Immature natural killer cell (primary cell): ENCODE data around the gene SLC7A7. TPM values are rescaled to one million over a fixed set of nuclear protein-coding genes. Genes with fewer than 3 reads are reported as not detected.
"Not testable (repeated sequence)": the region's sequence is repeated elsewhere in the genome, so short reads cannot be mapped to it uniquely, and the experiment has no call there.

Source experiments
- DNase-seq, 3 donors: peaks; one replicate each; pipeline ENCODE4 v3.0.0; 2022; ENCODE audit warnings: mixed read lengths in 1 of 3
- H3K27ac Mint-ChIP-seq, 6 donors: one replicate each; pipeline ENCODE4 v1.8.0; 2020; ENCODE audit warnings: mixed read lengths in 6 of 6, mild to moderate bottlenecking in 5 of 6, inconsistent platforms in 4 of 6, moderate library complexity in 3 of 6
- H3K27me3 Mint-ChIP-seq, 3 donors: one replicate each; pipeline ENCODE4 v1.8.0; 2020 to 2021; ENCODE audit warnings: low read depth in 3 of 3, mild to moderate bottlenecking in 3 of 3, mixed read lengths in 3 of 3, moderate library complexity in 3 of 3, inconsistent platforms in 1 of 3
- H3K36me3 Mint-ChIP-seq, 3 donors: one replicate each; pipeline ENCODE4 v1.8.0; 2020; ENCODE audit warnings: mixed read lengths in 3 of 3, inconsistent platforms in 2 of 3, mild to moderate bottlenecking in 2 of 3
- H3K4me1 Mint-ChIP-seq, 2 donors: one replicate each; pipeline ENCODE4 v1.8.0; 2020; ENCODE audit warnings: inconsistent platforms in 2 of 2, mild to moderate bottlenecking in 2 of 2, mixed read lengths in 2 of 2, moderate library complexity in 1 of 2
- H3K4me3 Mint-ChIP-seq, 5 donors: one replicate each; pipeline ENCODE4 v1.8.0; 2020; ENCODE audit warnings: mild to moderate bottlenecking in 5 of 5, mixed read lengths in 5 of 5, inconsistent platforms in 3 of 5, moderate library complexity in 3 of 5
- H3K9me3 Mint-ChIP-seq, 6 donors: one replicate each; pipeline ENCODE4 v1.8.0; 2020; ENCODE audit warnings: mild to moderate bottlenecking in 6 of 6, mixed read lengths in 6 of 6, inconsistent platforms in 4 of 6, moderate library complexity in 3 of 6
- polyA plus RNA-seq, 3 donors: library from polyadenylated mRNA; unstranded; fragments of 300-500 nt; fragmentation: Illumina TruSeq; gene quantifications; one replicate each; pipeline ENCODE4 v1.2.3, GENCODE V29; 2021

SLC7A7 gene
- polyA plus RNA-seq, 3 donors from 2014 or later = 0.67 to 5.8 (median 1.1) TPM

DNA sequence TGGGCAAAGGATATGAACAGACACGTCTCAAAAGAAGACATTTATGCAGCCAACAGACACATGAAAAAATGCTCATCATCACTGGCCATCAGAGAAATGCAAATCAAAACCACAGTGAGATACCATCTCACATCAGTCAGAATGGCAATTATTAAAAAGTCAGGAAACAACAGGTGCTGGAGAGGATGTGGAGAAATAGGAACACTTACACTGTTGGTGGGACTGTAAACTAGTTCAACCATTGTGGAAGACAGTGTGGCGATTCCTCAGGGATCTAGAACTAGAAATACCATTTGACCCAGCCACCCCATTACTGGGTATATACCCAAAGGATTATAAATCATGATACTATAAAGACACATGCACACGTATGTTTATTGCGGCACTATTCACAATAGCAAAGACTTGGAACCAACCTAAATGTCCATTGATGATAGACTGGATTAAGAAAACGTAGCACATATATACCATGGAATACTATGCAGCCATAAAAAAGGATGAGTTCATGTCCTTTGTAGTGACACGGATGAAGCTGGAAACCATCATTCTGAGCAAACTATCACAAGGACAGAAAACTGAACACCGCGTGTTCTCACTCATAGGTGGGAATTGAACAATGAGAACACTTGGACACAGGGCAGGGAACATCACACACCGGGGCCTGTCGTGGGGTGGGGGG, 57.1 kb downstream of the SLC7A7 start:
- H3K27ac Mint-ChIP-seq, H3K27me3 Mint-ChIP-seq, DNase-seq, H3K4me1 Mint-ChIP-seq, H3K4me3 Mint-ChIP-seq, H3K9me3 Mint-ChIP-seq: not testable (repeated sequence)
- peaks cover 0 to 11% (median 6%) of the 10 kb centered on the region in 3 donors for H3K36me3 Mint-ChIP-seq

DNA sequence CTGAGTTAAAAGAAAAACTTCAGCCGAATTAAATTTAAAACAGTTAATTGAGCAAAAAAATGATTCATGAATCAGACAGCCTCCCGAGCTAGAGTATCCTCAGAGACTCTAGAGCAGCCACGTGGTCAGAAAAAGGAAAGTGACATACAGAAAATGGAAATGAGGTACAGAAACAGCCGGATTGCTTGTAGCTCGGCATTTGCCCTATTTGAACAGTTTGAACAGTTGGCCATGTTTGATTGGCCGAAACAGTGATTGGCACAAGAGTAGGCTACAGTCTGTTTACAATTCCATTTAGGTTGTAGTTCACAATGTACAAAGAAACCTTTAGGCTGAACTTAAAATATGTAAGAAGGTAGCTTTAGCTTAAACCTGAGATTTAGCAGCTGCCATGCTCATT, 61.6 kb downstream of the SLC7A7 start:
- no peaks in the 10 kb centered on the region for H3K4me1 Mint-ChIP-seq
- DNase-seq = no peak
- H3K9me3 Mint-ChIP-seq = peaks cover 0 to 1% (median 0%) of the 10 kb centered on the region in 6 donors
- H3K36me3 Mint-ChIP-seq = peaks cover 0 to 3% (median 0%) of the 10 kb centered on the region in 3 donors
- no peak overlapping the region for H3K4me3 Mint-ChIP-seq
- H3K27ac Mint-ChIP-seq = no peak overlapping the region
- H3K27me3 Mint-ChIP-seq = peaks cover 0 to 4% (median 3%) of the 10 kb centered on the region in 3 donors

GRCh38 chr14:22752422-22752821, 62.8 kb downstream of the SLC7A7 start:
- peaks cover 0 to 3% (median 0%) of the 10 kb centered on the region in 3 donors for H3K36me3 Mint-ChIP-seq
- H3K4me3 Mint-ChIP-seq = no peak overlapping the region
- H3K9me3 Mint-ChIP-seq = peaks cover 0 to 1% (median 0%) of the 10 kb centered on the region in 6 donors
- peaks cover 0 to 6% (median 4%) of the 10 kb centered on the region in 3 donors for H3K27me3 Mint-ChIP-seq
- H3K4me1 Mint-ChIP-seq = no peaks in the 10 kb centered on the region
- no peak overlapping the region for H3K27ac Mint-ChIP-seq
- no peak for DNase-seq

DNA sequence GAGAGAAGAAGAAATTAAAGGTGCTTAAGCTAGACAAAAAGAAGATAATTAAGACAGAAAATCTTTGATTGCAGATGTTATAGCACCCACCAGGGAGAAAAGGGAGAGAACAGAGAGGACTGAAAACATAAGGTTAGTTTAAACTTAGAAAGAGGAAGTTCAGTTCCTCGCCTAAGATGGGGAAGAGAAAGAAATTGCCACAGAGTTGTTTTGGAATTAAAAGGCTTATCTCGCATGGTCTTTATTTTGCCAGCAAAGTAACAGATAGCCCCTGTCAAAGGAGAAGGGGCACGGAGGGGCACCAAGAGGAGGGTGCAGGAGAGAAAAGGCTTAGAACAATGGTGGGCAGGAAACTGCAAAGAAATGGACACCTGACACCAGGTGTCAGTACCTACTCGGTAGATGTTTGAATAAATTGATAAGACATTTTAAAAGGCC, 66.6 kb downstream of the SLC7A7 start:
- Mint-ChIP-seq H3K4me1 (no peaks in the 10 kb centered on the region), H3K27ac (no peak overlapping the region), H3K27me3 (peaks cover 2 to 3% (median 2%) of the 10 kb centered on the region in 3 donors), H3K9me3 (no peaks in the 10 kb centered on the region), H3K36me3 (no peaks in the 10 kb centered on the region), H3K4me3 (no peak overlapping the region)
- no peak for DNase-seq

DNA sequence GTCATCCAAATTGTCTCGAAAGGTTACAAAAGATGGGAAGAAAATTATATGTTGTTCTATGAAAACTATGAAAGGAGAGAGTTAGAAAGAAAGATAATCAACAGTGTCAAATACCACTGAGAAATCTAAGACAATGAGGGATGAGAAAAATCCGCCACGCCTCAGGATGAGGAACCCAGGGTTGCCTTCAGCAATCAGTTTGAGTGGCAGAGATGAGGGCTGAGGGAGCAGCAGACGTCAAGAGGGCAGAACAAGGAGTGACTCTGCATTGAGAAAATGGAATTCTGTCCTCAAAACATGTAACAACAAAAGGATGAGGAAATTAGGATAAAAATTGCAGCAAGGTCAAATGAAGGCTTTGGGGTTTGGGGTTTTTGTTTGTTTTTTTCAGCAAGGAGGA, 67.0 kb downstream of the SLC7A7 start:
- Mint-ChIP-seq H3K9me3 (no peaks in the 10 kb centered on the region), H3K36me3 (no peaks in the 10 kb centered on the region), H3K4me1 (no peaks in the 10 kb centered on the region), H3K27ac (no peak overlapping the region), H3K27me3 (peaks cover 2 to 3% (median 2%) of the 10 kb centered on the region in 3 donors), H3K4me3 (no peak overlapping the region)
- DNase-seq = no peak

DNA sequence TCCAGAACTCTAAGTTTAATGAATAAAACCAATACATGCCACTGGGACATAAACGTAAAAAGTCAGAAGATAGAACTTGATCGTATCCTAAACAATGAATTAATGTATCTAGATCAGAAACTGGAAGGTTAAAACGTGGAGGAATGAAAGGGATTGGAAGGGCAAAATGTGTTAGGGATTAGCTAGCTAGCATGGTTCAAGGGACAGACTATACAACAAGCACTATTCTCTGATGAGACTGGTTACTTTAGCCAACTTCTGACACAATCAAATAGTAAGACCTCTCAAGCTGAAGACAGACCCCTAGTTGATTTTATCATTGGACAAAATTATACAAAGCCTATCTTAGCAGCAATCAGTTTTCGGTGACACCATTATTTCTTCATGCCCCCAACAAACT, 67.5 kb downstream of the SLC7A7 start:
- Mint-ChIP-seq H3K36me3 (no peaks in the 10 kb centered on the region), H3K4me3 (no peak overlapping the region), H3K27ac (no peak overlapping the region), H3K9me3 (no peaks in the 10 kb centered on the region), H3K4me1 (no peaks in the 10 kb centered on the region), H3K27me3 (peaks cover 2 to 3% (median 2%) of the 10 kb centered on the region in 3 donors)
- no peak for DNase-seq

- no peaks in the 10 kb centered on the region for H3K4me1 Mint-ChIP-seq
Observed at GRCh38 chr14:22740020-22740419, 75.2 kb downstream of the SLC7A7 start.

DNA sequence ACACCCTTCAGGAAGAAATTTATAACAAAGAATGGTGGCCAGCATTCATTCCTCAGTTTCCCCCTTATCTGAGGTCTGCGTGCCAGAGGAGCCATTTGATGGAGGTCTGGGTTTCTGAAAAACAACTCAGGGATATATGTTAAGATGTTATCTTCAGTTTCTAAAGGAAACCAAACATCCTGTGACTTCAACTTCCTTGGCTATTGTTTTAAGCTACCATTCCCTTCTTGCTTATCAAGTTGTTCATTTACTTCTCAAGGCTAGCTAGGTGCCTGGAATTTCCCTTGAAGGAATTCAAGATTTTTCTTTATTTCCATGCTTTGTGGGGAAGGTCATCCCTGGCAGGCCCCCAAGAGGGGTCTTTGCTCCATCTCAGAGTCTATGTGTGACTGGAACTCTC, 75.8 kb downstream of the SLC7A7 start:
- Mint-ChIP-seq H3K27ac (no peak overlapping the region), H3K4me3 (no peak overlapping the region), H3K9me3 (peaks cover 0 to 1% (median 0%) of the 10 kb centered on the region in 6 donors), H3K27me3 (peaks cover 0 to 6% (median 5%) of the 10 kb centered on the region in 3 donors), H3K36me3 (no peaks in the 10 kb centered on the region), H3K4me1 (no peaks in the 10 kb centered on the region)
- no peak for DNase-seq

More at GRCh38 chr14:22740020-22740419, 75.2 kb downstream of the SLC7A7 start:
- no peak overlapping the region for H3K4me3 Mint-ChIP-seq
- H3K27me3 Mint-ChIP-seq = peaks cover 0 to 6% (median 5%) of the 10 kb centered on the region in 3 donors
- H3K27ac Mint-ChIP-seq = no peak overlapping the region
- H3K9me3 Mint-ChIP-seq = peaks cover 0 to 1% (median 0%) of the 10 kb centered on the region in 6 donors
- no peak for DNase-seq
- H3K36me3 Mint-ChIP-seq = no peaks in the 10 kb centered on the region

DNA sequence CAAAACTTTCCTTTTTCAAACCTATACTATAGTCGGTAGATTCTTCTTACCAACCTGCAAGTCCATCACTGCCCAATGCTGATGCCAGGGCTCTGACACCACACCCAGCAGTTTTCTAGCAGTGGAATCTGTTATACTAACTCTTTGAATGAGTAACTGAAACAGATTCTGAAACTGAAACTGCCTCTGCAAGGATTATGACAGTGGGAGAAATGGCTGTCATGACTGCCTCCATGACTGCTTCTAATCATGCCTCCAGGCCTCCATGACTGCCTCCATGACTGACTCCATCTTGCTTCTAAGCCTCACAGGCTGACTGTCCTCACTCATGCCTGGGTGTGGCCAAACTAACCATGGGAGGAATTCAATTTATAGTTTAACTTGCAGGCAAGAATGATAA, 78.2 kb downstream of the SLC7A7 start:
- Mint-ChIP-seq H3K4me3 (no peak overlapping the region), H3K27ac (no peak overlapping the region), H3K36me3 (no peaks in the 10 kb centered on the region), H3K27me3 (peaks cover 0 to 9% (median 5%) of the 10 kb centered on the region in 3 donors), H3K4me1 (no peaks in the 10 kb centered on the region), H3K9me3 (no peaks in the 10 kb centered on the region)
- no peak for DNase-seq

DNA sequence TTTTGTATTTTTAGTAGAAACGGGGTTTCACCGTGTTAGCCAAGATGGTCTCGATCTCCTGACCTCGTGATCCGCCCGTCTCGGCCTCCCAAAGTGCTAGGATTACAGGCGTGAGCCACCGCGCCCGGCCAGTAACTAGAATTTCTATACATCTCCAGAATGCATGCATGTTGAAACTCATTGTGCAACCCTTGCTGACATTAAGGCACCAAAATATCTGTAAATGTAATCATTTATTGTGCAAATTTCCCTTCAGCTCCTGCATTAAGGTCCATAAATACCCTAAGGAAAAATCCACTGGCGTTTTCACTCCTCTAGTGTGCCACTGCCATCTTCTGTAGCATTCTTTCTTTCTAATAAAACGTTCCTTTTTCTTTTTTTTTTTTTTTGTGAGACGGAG, 78.9 kb downstream of the SLC7A7 start:
- H3K27me3 Mint-ChIP-seq, DNase-seq, H3K36me3 Mint-ChIP-seq, H3K27ac Mint-ChIP-seq, H3K9me3 Mint-ChIP-seq, H3K4me3 Mint-ChIP-seq, H3K4me1 Mint-ChIP-seq: not testable (repeated sequence)

GRCh38 chr14:22735096-22735495, 80.1 kb downstream of the SLC7A7 start:
- Mint-ChIP-seq H3K27me3 (peaks cover 0 to 8% (median 4%) of the 10 kb centered on the region in 3 donors), H3K4me1 (no peaks in the 10 kb centered on the region), H3K27ac (no peak overlapping the region), H3K4me3 (no peak overlapping the region), H3K9me3 (no peaks in the 10 kb centered on the region), H3K36me3 (no peaks in the 10 kb centered on the region)
- no peak for DNase-seq

- DNase-seq = no peak
- Mint-ChIP-seq H3K27me3 (peaks cover 0 to 8% (median 4%) of the 10 kb centered on the region in 3 donors), H3K27ac (no peak overlapping the region), H3K4me3 (no peak overlapping the region), H3K9me3 (no peaks in the 10 kb centered on the region), H3K4me1 (no peaks in the 10 kb centered on the region), H3K36me3 (no peaks in the 10 kb centered on the region)
Observed at GRCh38 chr14:22733829-22734228, 81.4 kb downstream of the SLC7A7 start.

- not testable (repeated sequence) for H3K9me3 Mint-ChIP-seq, DNase-seq, H3K4me3 Mint-ChIP-seq, H3K27me3 Mint-ChIP-seq, H3K27ac Mint-ChIP-seq, H3K36me3 Mint-ChIP-seq, H3K4me1 Mint-ChIP-seq
Observed at GRCh38 chr14:22732062-22732461, 83.2 kb downstream of the SLC7A7 start.

- Mint-ChIP-seq H3K27me3 (peaks cover under 1 to 8% (median 7%) of the 10 kb centered on the region in 3 donors), H3K4me3 (no peak overlapping the region), H3K9me3 (no peaks in the 10 kb centered on the region), H3K27ac (no peak overlapping the region), H3K36me3 (peaks cover 0 to 3% (median 0%) of the 10 kb centered on the region in 3 donors), H3K4me1 (no peaks in the 10 kb centered on the region)
- no peak for DNase-seq
Observed at GRCh38 chr14:22726012-22726411, 89.2 kb downstream of the SLC7A7 start.

DNA sequence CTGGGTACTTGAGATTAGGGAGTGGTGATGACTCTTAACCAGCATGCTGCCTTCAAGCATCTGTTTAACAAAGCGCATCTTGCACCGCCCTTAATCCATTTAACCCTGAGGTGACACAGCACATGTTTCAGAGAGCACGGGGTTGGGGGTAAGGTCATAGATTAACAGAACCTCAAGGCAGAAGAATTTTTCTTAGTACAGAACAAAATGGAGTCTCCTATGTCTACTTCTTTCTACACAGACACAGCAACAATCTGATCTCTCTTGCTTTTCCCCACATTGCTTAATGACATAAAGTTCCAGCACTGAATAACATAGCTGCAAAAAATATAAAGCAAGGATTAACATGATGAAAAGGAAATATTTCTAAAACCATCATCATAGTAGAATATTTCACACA, 89.9 kb downstream of the SLC7A7 start:
- not testable (repeated sequence) for H3K27me3 Mint-ChIP-seq, H3K4me3 Mint-ChIP-seq

More for the DNA sequence above, 89.9 kb downstream of the SLC7A7 start:
- H3K4me1 Mint-ChIP-seq, H3K36me3 Mint-ChIP-seq, DNase-seq, H3K9me3 Mint-ChIP-seq, H3K27ac Mint-ChIP-seq: not testable (repeated sequence)
